ENCODE measurements around the gene NDFIP1.

DNA sequence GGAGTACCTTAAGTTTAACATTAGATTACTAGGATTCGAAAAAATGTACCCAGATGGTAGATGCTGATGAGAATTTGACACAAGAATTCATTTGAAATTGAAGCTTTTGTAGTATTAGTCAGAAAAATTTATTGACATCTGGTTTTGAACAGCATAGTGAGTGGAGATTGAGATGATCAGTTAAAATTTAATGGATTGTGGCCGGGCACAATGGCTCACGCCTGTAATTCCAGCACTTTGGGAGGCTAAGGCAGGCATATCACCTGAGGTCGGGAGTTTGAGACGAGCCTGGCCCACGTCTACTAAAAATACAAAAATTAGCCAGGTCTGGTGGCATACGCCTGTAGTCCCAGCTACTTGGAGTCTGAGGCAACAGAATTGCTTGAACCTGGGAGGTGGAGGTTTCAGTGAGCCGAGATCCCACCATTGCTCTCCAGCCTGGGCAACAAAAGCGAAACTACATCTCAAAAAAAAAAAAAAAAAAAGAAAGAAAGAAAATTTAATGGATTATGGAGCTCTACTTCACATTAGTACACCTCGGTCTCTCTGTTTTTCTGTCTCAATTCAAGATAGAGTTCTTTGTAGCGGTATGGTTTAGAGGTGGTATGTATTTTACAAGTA, 21.0 kb downstream of the NDFIP1 start:
- no peak for TF ChIP-seq EZH2phosphoT487 (IDR thresholded peaks at IDR 0.05; ENCODE audit: borderline replicate concordance, low read depth, low read length)
- TF ChIP-seq, protein P1, sequence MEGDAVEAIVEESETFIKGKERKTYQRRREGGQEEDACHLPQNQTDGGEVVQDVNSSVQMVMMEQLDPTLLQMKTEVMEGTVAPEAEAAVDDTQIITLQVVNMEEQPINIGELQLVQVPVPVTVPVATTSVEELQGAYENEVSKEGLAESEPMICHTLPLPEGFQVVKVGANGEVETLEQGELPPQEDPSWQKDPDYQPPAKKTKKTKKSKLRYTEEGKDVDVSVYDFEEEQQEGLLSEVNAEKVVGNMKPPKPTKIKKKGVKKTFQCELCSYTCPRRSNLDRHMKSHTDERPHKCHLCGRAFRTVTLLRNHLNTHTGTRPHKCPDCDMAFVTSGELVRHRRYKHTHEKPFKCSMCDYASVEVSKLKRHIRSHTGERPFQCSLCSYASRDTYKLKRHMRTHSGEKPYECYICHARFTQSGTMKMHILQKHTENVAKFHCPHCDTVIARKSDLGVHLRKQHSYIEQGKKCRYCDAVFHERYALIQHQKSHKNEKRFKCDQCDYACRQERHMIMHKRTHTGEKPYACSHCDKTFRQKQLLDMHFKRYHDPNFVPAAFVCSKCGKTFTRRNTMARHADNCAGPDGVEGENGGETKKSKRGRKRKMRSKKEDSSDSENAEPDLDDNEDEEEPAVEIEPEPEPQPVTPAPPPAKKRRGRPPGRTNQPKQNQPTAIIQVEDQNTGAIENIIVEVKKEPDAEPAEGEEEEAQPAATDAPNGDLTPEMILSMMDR (conservative IDR thresholded peaks at IDR 0.05; ENCODE audit: low read length): no peak
